Measurements from ENCODE around the gene GLT6D1. TPM values are rescaled to one million over a fixed set of nuclear protein-coding genes. Genes with fewer than 3 reads are reported as not detected.

GLT6D1 gene
- total and polyA plus RNA-seq, 2 donors (not counting 1 experiment from before 2014, with no cell fraction given): not detected

- Histone ChIP-seq H3K9ac (ENCODE audit: low read length) (no peak overlapping the region), H3K4me2 (replicated peaks; ENCODE audit: low read depth, low read length, poor library complexity, severe bottlenecking) (no peak overlapping the region), H3K4me3 (ENCODE audit: control extremely low read depth in 1 of 5, extremely low read depth in 1 of 5, insufficient read depth in 1 of 5, low read depth in 2 of 5, low read length in 4 of 5) (no peak overlapping the region), H3K9me3 (ENCODE audit: control extremely low read depth in 1 of 3, control insufficient read depth in 2 of 3, insufficient read depth in 1 of 3, low read length in 2 of 3) (peaks cover 0 to 31% (median 26%) of the 10 kb centered on the region in 3 donors), H3K79me2 (ENCODE audit: control insufficient read depth, insufficient read depth, low read length) (no peaks in the 10 kb centered on the region), H2AFZ (ENCODE audit: insufficient read depth, low read depth, low read length, poor library complexity, severe bottlenecking) (no peak overlapping the region), H3K4me1 (ENCODE audit: control insufficient read depth in 2 of 2, insufficient read depth in 2 of 2, low read length in 2 of 2) (no peaks in the 10 kb centered on the region), H3K27ac (ENCODE audit: low read length in 2 of 2) (no peak overlapping the region), H3K36me3 (replicated peaks in 1 of 2; ENCODE audit: control extremely low read depth in 1 of 2, control insufficient read depth in 1 of 2, extremely low read depth in 1 of 2, insufficient read depth in 2 of 2, low read length in 1 of 2) (no peaks in the 10 kb centered on the region), H3K27me3 (replicated peaks in 1 of 4; ENCODE audit: control extremely low read depth in 1 of 4, control insufficient read depth in 3 of 4, insufficient read depth in 4 of 4, low read length in 3 of 4) (no peaks in the 10 kb centered on the region), H4K20me1 (ENCODE audit: control insufficient read depth, insufficient read depth, low read length, poor library complexity, severe bottlenecking) (no peaks in the 10 kb centered on the region)
- Mint-ChIP-seq H3K27ac (no peak overlapping the region), H3K27me3 (peaks cover 3% of the 10 kb centered on the region), H3K9me3 (ENCODE audit: insufficient read depth) (peaks cover 19% of the 10 kb centered on the region), H3K4me3 (no peak overlapping the region), H3K4me1 (no peaks in the 10 kb centered on the region)
- no peak for DNase-seq
- no CpG with 5 or more reads among the region's 2 CpGs for WGBS (ENCODE audit: insufficient coverage)
- ChIA-PET CTCF (no interaction called here), POLR2A (no interaction called here)
- no peak for ATAC-seq (ENCODE audit: low read depth)
- intact Hi-C loops (cut with micrococcal nuclease): no loop called here
- TF ChIP-seq CTCF (IDR thresholded peaks at IDR 0.05) (no peak), EZH2 (IDR thresholded peaks at IDR 0.05; ENCODE audit: borderline replicate concordance, insufficient read depth, low read depth, low read length, poor library complexity, severe bottlenecking) (no peak)
Measured at GRCh38 chr9:135649508-135649907, 10.2 kb upstream of the GLT6D1 start.

DNA sequence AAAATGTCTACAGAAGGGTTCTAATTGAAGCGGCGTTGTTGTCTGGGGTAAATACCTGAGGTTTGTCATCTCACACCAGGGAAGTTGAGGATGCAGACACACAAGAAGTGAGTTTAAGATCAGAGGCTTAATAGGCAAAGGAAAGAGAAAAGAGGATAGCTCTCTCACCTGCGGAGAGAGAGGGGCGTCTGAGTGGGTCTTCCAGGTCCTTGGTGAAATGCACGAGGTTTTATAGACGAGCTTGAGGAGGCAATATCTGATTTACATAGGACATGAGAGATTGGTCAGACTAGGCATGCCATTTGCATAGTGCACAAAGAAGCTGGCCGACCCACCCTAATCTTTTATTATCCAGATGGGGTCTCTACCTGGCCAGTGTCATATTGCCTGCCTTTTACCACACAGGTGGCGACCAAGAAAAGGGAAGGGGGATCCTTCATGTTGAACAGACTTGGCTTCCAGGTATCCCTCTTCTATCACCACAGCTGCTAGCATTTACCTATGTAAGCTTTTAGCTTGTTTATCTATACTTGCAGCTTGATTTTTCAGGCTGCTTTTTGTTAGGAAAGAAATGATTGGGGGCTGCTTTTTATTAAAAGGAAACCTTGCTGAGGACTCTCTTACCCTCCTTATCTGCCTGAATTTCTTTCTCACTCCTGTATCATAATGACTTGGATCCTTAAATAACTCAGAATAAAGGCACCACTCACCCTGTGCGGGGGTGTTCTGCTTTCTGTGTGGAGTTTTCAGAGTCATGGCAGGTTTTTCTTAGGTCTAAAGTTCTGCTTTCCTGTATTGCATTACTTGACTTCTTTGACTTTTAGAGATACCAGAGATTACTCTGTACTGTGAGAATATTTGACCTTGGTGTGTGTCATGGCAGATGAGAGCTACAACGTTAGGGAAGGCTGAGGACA, 9.4 kb upstream of the GLT6D1 start:
- peaks cover 2% of the 10 kb centered on the region for H3K27me3 Mint-ChIP-seq
- ATAC-seq (ENCODE audit: low read depth) (no peak), DNase-seq (no peak)
- CTCF ChIA-PET: no interaction called here
- POLR2A ChIA-PET: no interaction called here
- no peak overlapping the region for H3K4me3 ChIP-seq (ENCODE audit: control extremely low read depth in 1 of 5, extremely low read depth in 1 of 5, insufficient read depth in 1 of 5, low read depth in 2 of 5, low read length in 4 of 5)
- peaks cover 21% of the 10 kb centered on the region for H3K9me3 Mint-ChIP-seq (ENCODE audit: insufficient read depth)
- no peaks in the 10 kb centered on the region for H3K36me3 ChIP-seq (replicated peaks in 1 of 2; ENCODE audit: control extremely low read depth in 1 of 2, control insufficient read depth in 1 of 2, extremely low read depth in 1 of 2, insufficient read depth in 2 of 2, low read length in 1 of 2)
- H2AFZ ChIP-seq (ENCODE audit: insufficient read depth, low read depth, low read length, poor library complexity, severe bottlenecking): no peak overlapping the region
- H3K27ac ChIP-seq (ENCODE audit: low read length in 2 of 2): no peak overlapping the region
- H3K79me2 ChIP-seq (ENCODE audit: control insufficient read depth, insufficient read depth, low read length): no peaks in the 10 kb centered on the region
- no peak overlapping the region for H3K9ac ChIP-seq (ENCODE audit: low read length)
- TF ChIP-seq CTCF (IDR thresholded peaks at IDR 0.05) (no peak), EZH2 (IDR thresholded peaks at IDR 0.05; ENCODE audit: borderline replicate concordance, insufficient read depth, low read depth, low read length, poor library complexity, severe bottlenecking) (no peak)
- 86% methylated on average over 8 of the region's 10 CpGs for WGBS (ENCODE audit: insufficient coverage)
- intact Hi-C loops (cut with micrococcal nuclease): no loop called here
- H3K4me3 Mint-ChIP-seq: no peak overlapping the region
- no peak overlapping the region for H3K4me2 ChIP-seq (replicated peaks; ENCODE audit: low read depth, low read length, poor library complexity, severe bottlenecking)
- H3K27me3 ChIP-seq (replicated peaks in 1 of 4; ENCODE audit: control extremely low read depth in 1 of 4, control insufficient read depth in 3 of 4, insufficient read depth in 4 of 4, low read length in 3 of 4): no peaks in the 10 kb centered on the region
- no peak overlapping the region for H3K27ac Mint-ChIP-seq
- no peaks in the 10 kb centered on the region for H3K4me1 ChIP-seq (ENCODE audit: control insufficient read depth in 2 of 2, insufficient read depth in 2 of 2, low read length in 2 of 2)
- H3K9me3 ChIP-seq (ENCODE audit: control extremely low read depth in 1 of 3, control insufficient read depth in 2 of 3, insufficient read depth in 1 of 3, low read length in 2 of 3): peaks cover 0 to 35% (median 30%) of the 10 kb centered on the region in 3 donors
- no peaks in the 10 kb centered on the region for H4K20me1 ChIP-seq (ENCODE audit: control insufficient read depth, insufficient read depth, low read length, poor library complexity, severe bottlenecking)
- H3K4me1 Mint-ChIP-seq: no peaks in the 10 kb centered on the region
